Body of pancreas (tissue), 4 donors: ENCODE measurements around the gene POLRMT.

Experiments used
- POLR2A ChIP-seq, 3 donors: fragments of 450-650 bp; IDR thresholded peaks; one replicate each; pipeline ENCODE4 v1.6.1; 2016; ENCODE audit warnings: antibody characterized with exemption in 3 of 3, mild to moderate bottlenecking in 2 of 3
- TF ChIP-seq, protein P1 (sequence below), 7 experiments: fragments of 450-650 bp in 4 of 7; fragments of 200-600 bp in 3 of 7; sonication (generic) in 3 of 7; IDR thresholded peaks; one replicate each; pipeline ENCODE4 v1.5.1; 2016 to 2019; ENCODE audit warnings: antibody characterized with exemption in 7 of 7

DNA sequence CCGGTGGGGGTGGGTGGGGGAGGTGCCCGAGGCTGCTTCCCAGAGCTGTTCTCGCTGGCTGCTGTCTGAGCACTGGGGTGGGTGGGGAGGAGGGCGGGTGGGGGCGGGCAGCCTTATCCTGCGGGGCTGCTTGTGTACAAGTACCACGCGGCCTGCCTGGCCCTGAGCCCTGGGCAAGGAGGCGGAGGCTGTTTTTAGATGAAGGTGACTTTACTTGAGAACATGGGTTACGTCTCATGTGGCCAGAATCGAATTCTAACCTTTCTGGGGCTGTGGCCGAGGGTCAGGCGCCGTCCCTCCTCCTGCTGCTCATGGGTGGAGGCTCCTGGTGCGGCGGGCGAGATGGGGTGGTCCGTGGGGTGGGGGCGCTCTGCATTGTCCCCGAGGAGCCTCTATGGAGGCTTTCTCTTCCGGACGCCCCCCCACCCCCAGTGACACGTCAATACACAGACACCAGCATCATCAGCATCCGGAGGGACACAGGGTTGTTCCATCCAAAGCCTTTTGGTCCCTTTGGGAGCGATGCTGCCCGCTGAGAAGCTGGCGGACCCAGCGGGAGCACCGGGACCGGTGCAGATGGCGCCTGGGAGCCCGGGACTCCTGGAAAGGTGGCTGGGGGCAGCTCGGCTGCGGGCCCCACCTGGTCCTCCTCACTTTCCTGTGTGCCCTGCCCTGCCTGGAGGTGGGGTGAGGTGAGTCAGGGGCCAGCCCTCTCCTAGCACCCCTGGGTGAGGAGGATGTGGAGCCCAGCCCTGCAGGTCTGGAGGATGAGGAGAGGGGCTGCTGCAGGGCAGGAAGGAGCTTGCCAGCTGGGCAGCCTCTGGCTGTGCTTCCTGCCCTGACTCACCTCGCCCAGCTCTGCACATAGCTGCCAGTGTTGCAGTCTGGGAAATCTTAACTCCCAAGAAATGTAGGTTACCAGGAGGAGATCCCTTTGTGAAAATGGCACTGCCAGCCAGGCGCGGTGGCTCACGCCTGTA lies 57.5 kb downstream of the POLRMT start:
- TF ChIP-seq, protein P1, sequence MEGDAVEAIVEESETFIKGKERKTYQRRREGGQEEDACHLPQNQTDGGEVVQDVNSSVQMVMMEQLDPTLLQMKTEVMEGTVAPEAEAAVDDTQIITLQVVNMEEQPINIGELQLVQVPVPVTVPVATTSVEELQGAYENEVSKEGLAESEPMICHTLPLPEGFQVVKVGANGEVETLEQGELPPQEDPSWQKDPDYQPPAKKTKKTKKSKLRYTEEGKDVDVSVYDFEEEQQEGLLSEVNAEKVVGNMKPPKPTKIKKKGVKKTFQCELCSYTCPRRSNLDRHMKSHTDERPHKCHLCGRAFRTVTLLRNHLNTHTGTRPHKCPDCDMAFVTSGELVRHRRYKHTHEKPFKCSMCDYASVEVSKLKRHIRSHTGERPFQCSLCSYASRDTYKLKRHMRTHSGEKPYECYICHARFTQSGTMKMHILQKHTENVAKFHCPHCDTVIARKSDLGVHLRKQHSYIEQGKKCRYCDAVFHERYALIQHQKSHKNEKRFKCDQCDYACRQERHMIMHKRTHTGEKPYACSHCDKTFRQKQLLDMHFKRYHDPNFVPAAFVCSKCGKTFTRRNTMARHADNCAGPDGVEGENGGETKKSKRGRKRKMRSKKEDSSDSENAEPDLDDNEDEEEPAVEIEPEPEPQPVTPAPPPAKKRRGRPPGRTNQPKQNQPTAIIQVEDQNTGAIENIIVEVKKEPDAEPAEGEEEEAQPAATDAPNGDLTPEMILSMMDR (IDR thresholded peaks at IDR 0.05), result no peak
- no peak for TF ChIP-seq POLR2A (IDR thresholded peaks at IDR 0.05)
